Inferior parietal cortex (tissue), 1 donor: ENCODE data around the gene MRM3.
"Not testable (repeated sequence)": the region's sequence is repeated elsewhere in the genome, so short reads cannot be mapped to it uniquely, and the experiment has no call there.

Experiments
- DNase-seq: peaks from one replicate; pipeline ENCODE4 v3.0.0-alpha.2; 2016; ENCODE audit errors: extremely low spot score

MRM3 gene

DNA sequence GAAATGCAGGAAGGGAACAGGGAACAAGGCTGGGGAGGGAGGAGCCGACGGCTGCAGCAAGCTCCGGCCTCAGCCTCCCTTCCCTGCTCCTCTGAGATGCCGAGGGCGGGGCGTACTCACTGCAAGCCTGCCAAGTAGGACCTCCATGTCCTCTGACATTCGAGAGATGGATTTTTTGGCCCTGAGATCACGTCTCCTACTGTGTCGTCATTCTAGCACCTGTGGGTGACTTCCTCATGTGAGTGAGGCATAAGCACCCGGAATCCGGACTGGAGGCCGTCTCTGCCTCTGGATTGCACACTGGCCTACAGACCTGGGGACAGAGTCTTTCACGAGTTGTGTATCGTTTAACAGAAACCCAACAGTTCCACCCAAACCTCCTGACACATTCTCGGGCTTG is 14.5 kb downstream of the MRM3 start:
- no peak for DNase-seq

GRCh38 chr17:797236-797840 is 15.2 kb downstream of the MRM3 start:
- no peak for DNase-seq

- DNase-seq = no peak
Observed at GRCh38 chr17:798246-798645, 16.1 kb downstream of the MRM3 start.

- no peak for DNase-seq
Observed at GRCh38 chr17:799261-799660, 17.1 kb downstream of the MRM3 start.

DNA sequence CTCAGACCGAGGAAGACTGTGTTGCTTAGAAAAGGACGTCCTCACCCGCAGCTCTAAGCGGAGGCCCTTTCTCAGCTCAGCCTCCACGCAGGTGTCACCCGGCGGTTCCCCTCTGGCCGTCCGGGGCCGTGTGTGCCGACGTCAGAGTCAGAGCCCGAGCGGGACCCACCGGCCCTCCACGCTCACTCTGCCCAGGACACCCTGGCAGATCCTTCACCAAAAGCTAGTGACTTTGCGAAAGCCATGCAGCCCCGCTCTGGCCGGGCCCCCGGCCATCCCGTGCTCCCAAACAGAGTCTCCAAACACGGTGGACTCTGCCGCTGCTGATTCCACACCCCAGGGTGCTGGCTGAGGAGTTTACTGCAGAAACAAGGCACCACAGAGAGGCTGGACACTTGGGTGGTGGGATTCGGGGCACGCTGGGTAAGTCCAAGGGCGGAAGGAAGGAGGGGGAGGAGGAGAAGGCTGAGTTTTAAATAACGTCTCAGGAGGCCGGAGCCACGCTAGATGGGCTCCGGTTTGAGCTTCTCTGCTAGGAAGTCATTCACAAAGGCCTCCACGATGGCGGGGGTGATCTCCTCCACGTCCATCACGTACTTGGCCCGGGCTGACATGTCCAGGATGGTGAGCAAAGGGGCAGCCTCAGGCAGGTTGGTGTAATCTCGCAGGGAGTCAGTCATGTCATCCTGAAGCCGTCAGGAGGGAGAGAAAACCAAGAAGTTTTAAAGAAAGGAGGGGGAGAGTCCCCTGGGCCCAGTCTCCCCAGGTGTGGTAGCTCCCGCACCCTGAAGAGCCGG is 18.5 kb downstream of the MRM3 start:
- no peak for DNase-seq

DNA sequence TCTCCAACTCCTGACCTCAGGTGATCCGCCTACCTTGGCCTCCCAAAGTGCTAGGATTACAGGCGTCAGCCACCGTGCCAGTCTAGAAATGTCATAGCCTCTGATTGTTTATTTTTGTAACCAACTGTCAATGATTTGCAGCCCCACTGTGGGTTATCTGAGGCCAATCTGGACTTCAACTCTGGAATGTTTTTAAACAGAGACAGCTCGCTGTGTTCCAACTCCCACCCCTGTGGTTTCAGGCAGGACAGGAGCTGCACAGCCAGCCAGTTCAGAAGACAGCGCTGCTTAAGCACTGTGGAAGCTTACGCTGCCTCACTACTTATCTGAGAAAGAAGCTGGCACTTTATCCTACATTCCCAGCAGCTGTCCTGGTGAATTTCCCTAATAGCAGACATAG is 19.5 kb downstream of the MRM3 start:
- no peak for DNase-seq

GRCh38 chr17:802481-802880 is 20.3 kb downstream of the MRM3 start:
- no peak for DNase-seq

DNA sequence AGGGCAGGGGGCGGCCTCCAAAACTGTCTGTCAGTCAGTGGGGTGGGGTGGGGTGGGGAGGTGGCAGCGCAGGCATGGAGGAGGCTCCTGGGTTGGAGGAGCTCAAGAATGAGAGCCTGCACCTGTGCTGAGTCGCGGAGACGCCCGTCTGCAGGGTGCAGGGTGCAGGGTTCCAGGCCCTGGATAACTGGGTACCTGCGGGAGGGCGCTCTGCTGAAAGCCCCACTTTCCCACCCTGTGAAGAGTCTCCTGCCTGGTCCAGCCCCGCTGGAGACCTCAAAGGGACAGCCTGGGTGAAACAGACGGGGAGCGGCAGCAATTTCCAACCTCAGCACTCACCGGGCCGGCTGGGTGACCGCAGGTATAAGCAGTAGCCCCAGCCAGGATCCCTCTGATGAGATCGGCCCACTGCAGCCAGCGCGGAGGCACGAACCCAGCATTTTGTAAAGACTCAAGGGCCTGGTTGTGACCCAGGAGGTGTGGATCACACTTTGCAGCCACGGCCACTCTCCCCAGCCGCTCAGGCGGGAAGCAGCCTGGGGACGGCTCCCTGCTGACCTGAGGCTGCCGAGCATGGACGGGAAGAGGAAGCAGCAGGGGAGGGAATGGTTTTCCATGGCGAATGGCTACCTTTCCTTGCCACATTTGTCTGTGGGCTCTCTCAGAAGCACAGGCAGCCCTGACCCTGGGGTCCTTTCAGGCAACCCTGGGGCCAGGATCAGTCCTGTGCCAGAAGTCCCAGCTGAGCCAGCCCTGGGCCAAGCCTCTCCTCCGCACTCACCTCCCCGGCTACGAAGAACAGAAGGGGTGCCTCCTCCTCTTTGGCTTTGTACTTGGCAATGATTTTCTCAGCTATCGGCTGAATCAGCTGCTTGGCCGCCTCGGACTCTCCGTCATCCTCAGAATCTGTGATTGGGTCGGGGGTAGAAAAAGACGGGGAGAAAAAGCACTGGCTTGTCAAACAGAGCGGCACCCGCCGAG is 21.0 kb downstream of the MRM3 start:
- DNase-seq = no peak

- no peak for DNase-seq
Observed at GRCh38 chr17:804541-805435, 22.6 kb downstream of the MRM3 start.

GRCh38 chr17:805886-806285 is 23.7 kb downstream of the MRM3 start:
- not testable (repeated sequence) for DNase-seq

- no peak for DNase-seq
Observed at GRCh38 chr17:806346-806745, 24.2 kb downstream of the MRM3 start.

GRCh38 chr17:806781-807522 is 24.8 kb downstream of the MRM3 start:
- DNase-seq = no peak

- DNase-seq = no peak
Observed at GRCh38 chr17:807523-808294, 25.6 kb downstream of the MRM3 start.

- no peak for DNase-seq
Observed at GRCh38 chr17:811051-811784, 29.1 kb downstream of the MRM3 start.

DNA sequence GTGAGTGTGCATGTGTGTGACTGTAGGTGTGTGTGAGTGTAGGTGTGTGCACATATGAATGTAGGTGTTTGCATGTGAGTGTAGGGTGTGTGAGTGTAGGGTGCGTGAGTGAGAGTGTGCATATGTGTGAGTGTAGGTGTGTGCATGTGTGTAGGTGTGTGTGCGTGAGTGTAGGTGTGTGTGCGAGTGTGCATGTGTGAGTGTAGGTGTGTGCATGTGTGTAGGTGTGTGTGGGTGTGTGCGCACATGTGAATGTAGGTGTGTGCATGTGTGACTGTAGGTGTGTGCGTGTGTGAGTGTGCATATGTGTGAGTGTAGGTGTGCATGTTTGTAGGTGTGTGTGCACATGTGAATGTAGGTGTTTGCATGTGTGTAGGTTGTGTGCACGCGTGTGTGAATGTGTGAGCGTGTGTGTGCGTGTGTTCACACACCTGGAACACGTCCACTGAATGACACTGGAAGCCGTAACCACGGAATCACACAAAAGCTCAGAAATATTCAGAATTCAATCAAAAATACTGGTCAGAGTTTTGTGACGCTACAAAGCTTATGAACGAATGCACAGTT is 30.6 kb downstream of the MRM3 start:
- no peak for DNase-seq

DNA sequence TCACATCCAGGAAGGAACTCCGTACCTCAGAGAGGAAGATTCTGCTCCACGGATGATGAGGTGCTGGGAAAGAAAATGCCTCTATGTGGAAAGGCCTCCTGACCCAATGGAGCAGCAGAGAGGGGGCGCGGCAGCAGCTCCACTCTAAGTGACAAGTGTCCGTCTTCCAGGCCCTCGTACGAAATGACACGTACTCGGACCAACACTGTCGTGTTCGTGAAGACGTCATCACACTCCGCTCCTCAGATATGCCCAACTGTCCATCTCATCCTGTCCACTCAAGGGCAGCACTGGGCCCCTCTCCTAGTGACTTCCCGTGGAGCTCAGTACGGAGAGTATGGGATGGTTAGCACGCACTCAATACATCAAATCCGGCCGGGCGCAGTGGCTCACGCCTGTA is 32.2 kb downstream of the MRM3 start:
- no peak for DNase-seq

- DNase-seq = no peak
Observed at GRCh38 chr17:819251-819650, 37.1 kb downstream of the MRM3 start.

GRCh38 chr17:823501-823902 is 41.3 kb downstream of the MRM3 start:
- no peak for DNase-seq

- no peak for DNase-seq
Observed at GRCh38 chr17:824378-824777, 42.2 kb downstream of the MRM3 start.
